GM19193 (cell line): ENCODE data around the gene GOLGA2.
A peak's percentile ranks its signal among the peaks of the same experiment; 100 is the strongest.

Experiments
- POLR2A ChIP-seq: IDR thresholded peaks from 4 replicates; pipeline ENCODE4 v1.6.1; 2011; ENCODE audit not compliant: insufficient read depth, insufficient read length; ENCODE audit errors: extremely low read depth

Gene GOLGA2, protein sequence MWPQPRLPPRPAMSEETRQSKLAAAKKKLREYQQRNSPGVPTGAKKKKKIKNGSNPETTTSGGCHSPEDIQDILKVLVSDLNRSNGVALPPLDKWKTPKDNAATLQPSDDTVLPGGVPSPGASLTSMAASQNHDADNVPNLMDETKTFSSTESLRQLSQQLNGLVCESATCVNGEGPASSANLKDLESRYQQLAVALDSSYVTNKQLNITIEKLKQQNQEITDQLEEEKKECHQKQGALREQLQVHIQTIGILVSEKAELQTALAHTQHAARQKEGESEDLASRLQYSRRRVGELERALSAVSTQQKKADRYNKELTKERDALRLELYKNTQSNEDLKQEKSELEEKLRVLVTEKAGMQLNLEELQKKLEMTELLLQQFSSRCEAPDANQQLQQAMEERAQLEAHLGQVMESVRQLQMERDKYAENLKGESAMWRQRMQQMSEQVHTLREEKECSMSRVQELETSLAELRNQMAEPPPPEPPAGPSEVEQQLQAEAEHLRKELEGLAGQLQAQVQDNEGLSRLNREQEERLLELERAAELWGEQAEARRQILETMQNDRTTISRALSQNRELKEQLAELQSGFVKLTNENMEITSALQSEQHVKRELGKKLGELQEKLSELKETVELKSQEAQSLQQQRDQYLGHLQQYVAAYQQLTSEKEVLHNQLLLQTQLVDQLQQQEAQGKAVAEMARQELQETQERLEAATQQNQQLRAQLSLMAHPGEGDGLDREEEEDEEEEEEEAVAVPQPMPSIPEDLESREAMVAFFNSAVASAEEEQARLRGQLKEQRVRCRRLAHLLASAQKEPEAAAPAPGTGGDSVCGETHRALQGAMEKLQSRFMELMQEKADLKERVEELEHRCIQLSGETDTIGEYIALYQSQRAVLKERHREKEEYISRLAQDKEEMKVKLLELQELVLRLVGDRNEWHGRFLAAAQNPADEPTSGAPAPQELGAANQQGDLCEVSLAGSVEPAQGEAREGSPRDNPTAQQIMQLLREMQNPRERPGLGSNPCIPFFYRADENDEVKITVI

DNA sequence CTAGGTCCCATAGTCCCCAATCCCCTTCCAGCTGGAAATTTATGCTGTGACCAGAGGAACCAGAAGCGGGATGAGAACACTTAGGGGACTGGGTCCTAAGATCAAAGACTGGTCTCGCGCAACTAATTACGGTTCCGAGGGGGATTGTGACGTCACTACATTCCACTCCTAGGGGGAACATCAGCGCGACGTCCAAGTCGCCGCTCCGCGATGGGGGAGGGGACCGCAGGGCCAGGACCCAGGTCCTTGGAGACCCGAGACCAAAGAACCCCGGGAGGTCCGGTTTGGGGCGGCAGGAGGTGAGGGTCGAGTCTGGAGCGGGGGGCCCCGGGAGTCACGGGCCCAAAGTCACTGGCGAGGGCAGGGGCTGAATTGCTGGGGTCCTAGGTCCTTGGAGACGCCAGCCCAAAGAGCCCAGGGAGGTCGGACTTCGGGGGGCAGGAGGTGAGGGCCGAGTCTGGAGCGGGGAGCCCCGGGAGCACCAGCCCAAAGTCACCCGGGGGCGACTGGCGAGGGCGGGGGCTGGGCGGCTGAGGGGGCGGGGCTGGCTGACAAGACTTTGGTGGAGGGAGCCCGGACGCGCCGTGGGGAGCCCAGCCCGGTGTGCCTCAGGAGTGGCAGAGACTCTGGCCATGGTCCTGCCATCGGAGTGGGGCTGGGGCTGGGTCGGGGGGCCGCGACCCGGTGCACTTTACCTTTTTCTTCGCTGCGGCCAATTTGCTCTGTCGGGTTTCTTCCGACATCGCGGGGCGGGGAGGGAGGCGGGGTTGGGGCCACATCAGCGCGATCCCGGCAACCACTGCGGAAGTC, at the start of gene GOLGA2:
Gene GOLGA2, minus strand, starts transcription at position 810 of the 810 bp plus-strand sequence. Its CDS starts 31 bp downstream, at position 779.
- TF ChIP-seq POLR2A: peak; percentile 56

DNA sequence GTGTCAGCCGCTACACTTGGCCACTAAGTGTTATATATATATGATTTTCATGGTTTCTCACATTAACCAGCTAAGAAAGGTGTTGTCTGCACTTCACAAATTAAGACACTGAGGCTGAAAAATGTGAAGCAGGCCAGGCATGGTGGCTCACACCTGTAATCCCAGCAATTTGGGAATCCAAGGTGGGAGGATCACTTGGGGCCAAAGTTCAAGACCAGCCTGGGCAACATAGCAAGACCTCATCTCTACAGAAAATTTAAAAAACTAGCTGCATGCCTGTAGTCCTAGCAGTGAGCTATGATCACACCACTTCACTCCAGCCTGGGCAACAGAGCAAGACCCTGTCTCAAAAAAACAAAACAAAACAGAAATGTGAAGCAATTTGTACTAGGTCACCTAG, 48.6 kb upstream of the GOLGA2 start:
- no peak for TF ChIP-seq POLR2A

DNA sequence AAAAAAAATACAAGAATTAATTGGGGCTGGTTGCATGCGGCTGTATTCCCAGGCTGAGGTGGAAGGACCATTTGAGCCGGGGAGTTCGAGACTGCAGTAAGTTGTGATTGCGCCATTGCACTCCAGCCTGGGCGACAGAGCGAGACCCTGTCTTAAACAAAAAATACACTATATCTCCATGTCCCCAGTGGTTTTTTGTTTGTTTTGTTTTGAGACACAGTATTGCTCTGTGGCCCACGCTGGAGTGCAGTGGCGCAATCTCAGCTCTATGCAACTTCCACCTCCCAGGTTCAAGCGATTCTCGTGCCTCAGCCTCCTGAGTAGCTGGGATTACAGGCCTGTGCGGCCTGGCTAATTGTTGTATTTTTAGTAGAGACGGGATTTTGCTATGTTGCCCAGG, 48.0 kb upstream of the GOLGA2 start:
- no peak for TF ChIP-seq POLR2A

DNA sequence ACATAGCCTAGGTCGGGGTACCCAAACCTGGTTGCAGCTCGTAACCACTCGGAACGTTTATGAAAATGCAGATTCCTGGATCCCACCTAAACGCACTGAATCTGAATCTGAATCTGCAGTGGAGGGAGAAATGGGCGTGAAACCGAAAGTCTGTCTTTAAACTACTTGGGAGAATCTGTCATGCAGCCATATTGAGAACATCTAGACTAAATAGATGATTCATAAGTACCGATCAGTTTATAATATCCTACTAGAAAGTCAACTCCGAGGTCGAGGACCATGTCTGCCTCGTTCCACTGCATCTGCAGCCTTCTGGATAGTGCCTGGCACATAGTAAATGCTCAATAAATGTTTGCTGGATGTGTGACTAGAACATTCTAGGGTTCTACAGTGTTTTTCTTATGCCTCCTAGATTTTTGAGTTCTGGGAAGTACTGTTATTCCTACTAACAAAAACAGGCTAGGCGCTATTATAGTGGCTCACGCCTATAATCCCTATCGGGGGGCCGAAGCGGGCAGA, 47.5 kb upstream of the GOLGA2 start:
- TF ChIP-seq POLR2A: no peak

DNA sequence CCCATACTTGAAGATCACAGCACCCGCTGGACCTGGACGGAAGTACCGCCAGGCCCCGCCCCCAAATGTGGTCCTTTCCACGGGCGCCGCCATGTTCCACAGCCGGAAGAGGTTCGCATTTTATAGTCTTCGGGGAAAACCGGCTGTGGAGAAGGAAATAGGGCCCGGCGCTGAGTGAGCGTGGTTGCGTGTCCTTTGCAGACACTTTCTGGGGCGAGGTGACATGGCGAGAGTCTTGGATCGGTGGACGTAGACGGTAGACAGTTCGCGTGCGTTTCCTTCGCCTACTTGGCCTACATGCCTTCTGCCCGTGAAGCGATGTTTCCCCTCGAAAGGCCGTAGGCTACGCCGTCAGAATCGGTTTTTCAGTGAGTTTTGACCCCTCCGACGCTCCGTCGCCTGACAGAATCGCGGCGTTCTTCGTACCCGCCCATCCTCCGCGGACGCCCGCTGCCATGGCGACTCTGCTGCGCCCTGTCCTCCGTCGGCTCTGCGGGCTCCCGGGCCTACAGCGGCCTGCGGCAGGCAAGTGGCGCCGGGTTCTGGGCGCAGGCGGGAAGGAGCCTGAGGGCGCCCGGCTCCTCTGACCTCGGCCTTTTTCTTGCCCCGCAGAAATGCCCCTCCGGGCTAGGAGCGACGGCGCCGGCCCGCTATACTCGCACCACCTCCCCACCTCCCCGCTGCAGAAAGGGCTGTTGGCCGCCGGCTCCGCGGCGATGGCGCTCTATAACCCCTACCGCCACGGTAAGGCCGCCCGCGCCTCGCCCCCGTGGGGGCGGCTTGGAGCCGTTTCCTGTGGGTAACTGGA, 46.8 kb upstream of the GOLGA2 start, which contains the start of the genes COQ4 and TRUB2:
Gene COQ4, plus strand, starts transcription at position 436 of the 808 bp plus-strand sequence. Its CDS starts 20 bp downstream, at position 456.
Gene TRUB2, minus strand, starts transcription at position 44 of the 808 bp plus-strand sequence. Its CDS starts 39 bp downstream, at position 5.
- TF ChIP-seq POLR2A: peak; percentile 84

DNA sequence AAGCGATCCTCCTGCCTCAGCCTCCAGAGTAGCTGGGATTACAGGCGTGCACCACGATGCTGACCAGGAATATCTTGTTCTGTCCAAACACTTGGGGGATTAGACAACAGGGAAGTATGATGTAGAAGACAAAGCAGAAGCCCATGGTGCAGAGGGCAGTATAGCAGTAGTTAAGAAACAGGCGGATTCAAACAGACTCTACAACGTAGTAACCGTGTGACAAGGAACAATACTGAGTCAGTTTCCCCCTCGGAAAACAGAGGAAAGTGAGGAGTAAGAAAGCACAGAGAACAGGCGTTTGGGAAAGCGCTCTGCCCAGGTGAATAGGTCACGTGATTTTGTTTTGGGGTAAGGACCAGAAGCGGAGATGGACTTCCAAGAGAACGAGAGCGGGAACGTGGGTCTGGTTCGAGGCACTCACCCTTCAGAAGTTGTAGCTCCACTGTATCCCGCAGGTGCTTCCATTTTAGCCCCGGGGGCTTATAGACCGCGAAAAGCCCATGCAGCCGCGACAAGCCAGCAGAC, 46.1 kb upstream of the GOLGA2 start:
- TF ChIP-seq POLR2A: no peak

DNA sequence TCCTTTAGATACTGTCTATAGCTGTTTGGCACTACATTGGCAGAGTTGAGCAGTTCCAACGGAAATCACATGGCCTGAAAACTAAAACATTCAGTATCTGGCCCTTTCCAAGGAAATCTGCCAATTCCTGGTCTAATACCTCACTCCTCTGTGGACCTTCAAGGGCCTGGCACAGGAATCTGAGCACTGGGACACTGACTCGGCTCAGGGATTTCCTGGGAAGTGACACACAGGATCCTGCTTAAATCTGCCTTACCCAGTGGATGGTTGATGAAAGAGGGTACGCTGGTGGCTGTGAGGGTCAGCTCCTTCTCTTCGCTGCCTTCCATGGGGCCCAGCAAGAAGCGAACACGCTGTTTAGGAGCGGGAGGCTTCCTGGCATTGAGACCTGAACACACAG, 45.5 kb upstream of the GOLGA2 start:
- TF ChIP-seq POLR2A: no peak

DNA sequence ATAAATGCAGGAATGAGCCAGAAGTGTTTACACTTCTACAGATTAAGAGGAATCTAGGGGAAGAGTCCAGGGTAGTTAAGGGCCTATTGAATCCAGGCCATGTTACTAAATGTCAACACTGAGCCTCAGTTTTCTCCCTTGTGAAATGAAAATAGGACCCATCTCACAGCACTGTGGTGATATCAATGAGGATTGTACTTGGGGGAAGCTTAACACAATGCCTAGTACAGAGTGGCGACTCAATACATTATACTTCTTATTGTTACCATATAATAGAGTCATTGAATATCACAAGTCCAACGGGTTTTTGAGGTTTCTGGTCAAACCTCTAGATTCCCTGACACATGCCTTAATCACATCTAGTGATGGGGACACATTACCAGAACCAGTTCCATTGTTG, 41.8 kb upstream of the GOLGA2 start:
- TF ChIP-seq POLR2A: no peak

DNA sequence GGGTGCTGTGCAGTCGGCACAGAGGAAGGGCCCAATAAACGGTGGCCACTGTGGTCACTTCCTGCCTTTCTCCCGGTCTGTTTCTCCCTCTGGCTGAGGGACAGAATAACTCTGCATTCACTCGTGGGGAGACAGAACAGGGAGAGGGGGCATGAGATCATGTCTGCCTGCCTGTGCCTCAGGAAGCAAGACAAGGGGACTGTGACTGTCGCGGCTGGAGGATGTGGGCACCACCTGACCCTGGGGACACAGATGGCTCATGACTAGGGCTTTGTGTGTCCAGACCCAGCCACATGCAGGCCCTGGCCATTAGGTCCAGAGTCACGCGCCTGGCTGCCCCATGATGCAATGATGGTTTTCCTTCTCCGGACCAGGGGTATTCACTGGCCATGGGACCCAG, 40.6 kb upstream of the GOLGA2 start:
- TF ChIP-seq POLR2A: no peak

DNA sequence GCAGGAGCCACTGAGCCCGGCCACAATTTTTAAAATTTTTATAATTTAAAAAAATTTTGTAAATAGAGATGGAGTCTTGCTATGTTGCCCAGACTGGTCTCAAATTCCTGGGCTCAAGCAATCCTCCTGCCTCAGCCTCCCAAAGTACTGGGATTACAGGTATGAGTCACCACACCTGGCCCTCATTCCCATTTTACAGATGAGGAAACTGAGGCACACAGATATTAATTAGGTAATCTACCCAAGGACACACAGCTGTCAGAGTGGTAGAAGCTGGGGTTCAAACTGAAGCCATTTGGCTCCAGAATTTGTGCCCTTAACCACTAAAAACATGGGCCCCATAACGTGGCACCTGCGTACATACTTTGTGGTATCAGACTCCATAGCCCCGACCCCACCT, 38.9 kb upstream of the GOLGA2 start:
- no peak for TF ChIP-seq POLR2A

DNA sequence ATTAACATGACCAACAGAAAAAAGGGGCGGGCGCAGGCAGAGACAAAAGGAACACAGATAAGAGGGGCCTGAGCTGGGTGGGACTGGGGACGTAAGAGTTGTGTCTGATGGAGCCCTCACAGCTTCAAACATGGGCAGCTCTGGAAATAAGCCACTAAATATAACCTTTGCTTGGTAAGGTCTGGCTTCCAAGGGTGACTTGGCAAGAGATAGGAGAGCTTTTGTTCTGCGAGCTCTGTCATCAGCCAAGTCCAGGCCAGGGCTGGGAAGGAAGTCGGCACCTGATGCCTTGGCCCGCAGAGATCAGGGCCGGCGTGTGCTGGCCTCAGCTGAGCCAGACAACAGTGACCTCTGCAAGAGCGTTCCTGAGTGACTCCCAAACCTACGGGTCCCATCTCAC, 34.7 kb upstream of the GOLGA2 start:
- TF ChIP-seq POLR2A: no peak

DNA sequence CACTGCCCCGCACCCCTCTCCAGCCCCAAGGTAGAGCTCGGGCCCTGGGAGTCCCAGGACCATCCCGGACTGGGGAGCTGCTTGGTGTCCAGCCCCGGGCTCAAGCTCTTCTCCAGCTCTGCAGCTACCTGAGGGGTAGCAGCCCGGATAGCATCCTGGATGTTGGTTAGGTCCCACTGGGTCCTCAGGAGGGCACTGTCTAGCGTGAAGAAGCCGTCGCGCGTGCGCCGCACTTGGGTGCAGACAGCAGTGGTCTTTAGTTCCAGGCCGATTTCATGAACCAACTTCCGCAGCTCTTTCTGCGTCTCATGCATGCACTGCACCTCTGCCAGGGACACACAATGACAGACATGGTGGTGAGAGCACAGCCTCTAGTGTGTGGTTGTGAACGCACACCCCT, 33.7 kb upstream of the GOLGA2 start:
- TF ChIP-seq POLR2A: no peak

DNA sequence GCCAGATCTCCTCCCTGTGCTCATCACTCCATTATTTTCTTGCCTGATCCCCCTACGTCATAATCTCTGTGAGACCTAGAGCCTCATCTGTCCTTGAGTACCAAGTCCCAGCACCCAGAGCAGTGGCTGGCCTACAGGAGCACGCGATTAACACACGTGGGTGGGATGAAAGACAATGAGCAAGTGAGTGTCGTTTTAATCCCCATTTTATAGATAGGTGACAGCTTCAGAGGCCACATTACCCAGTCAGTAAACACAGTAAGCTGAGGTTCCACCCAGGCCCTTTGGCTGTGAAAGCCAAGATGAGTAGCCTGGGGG, 29.1 kb upstream of the GOLGA2 start:
- TF ChIP-seq POLR2A: no peak
